Mucosa of rectum (tissue), 2 donors: ENCODE results near the gene GTSE1.

Experiments used
- H3K27ac ChIP-seq, 2 donors: one replicate each; pipeline ENCODE4 v1.7.0; 2013; ENCODE audit warnings: inconsistent platforms in 2 of 2, low read depth in 2 of 2, low read length in 2 of 2
- H3K27me3 ChIP-seq, 2 donors: one replicate each; pipeline ENCODE4 v1.7.0; 2013; ENCODE audit warnings: low read length in 2 of 2; ENCODE audit not compliant: control insufficient read depth in 2 of 2, insufficient read depth in 2 of 2
- H3K36me3 ChIP-seq, 2 donors: one replicate each; pipeline ENCODE4 v1.7.0; 2013; ENCODE audit warnings: low read length in 2 of 2; ENCODE audit not compliant: control insufficient read depth in 2 of 2, insufficient read depth in 2 of 2
- H3K4me1 ChIP-seq, 2 donors: one replicate each; pipeline ENCODE4 v1.7.0; 2013; ENCODE audit warnings: low read length in 2 of 2, mild to moderate bottlenecking in 1 of 2; ENCODE audit not compliant: control insufficient read depth in 2 of 2, insufficient read depth in 2 of 2
- H3K4me3 ChIP-seq, 2 donors: one replicate each; pipeline ENCODE4 v1.7.0; 2013; ENCODE audit warnings: low read length in 2 of 2
- H3K9ac ChIP-seq, 2 donors: one replicate each; pipeline ENCODE4 v1.7.0; 2013; ENCODE audit warnings: low read length in 2 of 2, low read depth in 1 of 2, mild to moderate bottlenecking in 1 of 2
- H3K9me3 ChIP-seq, 2 donors: one replicate each; pipeline ENCODE4 v1.7.0; 2013; ENCODE audit warnings: low read length in 2 of 2; ENCODE audit not compliant: control insufficient read depth in 2 of 2
- donor health status: healthy.
- donor health status: Normal muscosa, but diverticular disease.

GTSE1 gene

DNA sequence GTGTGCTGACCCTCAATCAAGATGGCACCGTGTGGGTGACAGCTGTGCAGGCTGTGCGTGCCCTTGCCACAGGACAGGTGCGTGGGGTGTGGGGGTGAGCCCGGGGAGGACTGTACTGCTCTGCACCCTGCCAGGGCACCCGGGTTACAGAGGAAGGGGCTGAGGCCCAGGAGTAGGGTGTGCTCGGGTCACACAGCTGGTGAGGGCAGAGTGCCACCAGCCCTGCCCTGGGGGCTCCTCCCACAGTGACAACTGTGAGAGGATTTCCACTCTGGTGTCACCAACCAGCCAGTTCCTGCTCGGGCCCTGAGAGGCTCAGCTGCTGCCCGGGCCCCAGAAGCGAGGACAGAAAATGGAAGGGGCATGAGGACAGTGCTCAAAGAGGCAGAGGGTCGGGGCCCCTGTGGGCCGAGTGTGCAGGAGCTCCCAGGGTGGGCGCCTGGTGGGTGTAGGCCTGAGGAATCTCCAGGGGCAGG, 59.4 kb downstream of the GTSE1 start:
- Histone ChIP-seq H3K27ac (no peak overlapping the region), H3K27me3 (no peaks in the 10 kb centered on the region), H3K4me1 (no peaks in the 10 kb centered on the region), H3K36me3 (peaks cover 39 to 53% of the 10 kb centered on the region in 2 donors), H3K9ac (no peak overlapping the region), H3K9me3 (no peaks in the 10 kb centered on the region), H3K4me3 (no peak overlapping the region)

DNA sequence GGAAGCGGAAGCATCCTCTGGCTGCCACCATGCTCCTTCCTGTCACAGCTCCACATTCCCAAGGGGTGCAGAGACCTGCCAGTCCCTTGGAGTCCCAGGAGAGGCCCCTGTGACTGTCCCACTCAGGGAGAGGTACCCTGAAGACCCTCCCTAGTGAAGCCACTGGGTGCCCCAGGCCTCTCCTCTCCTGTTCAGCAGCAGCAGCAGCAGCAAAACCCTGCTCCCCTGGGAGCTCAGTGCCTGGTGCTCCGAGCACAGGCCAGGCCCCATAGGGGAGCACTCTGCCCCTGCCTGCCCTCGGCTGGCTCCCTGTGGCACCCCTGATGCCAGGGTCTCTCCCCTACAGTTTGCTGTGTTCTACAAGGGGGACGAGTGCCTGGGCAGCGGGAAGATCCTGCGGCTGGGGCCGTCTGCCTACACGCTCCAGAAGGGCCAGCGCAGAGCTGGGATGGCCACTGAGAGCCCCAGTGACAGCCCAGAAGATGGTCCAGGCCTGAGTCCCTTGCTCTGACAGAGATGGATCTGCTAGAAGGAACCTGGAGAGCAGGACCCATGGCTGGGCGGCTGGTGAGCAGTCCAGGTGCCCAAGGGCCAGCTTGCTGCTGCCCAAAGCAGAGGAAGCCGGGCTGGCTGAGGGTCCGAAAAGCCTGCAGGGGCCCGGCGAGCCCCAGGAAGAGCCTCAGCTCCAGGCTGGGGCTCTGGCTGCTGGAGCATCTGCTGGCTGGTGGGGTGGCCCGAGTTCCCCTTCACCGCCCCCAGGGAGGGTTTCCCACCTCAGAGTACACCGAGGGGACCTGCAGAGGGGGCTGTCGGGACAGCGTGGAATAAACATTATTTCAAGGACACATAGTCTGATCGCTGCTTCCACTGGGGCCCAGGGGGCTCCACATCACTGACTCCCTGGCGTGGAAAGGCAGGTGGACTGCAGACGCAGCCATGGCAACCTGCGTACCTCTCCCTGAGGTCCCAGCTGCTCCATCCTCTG, 60.1 kb downstream of the GTSE1 start:
- H3K27ac ChIP-seq, result no peak overlapping the region
- no peak overlapping the region for H3K4me3 ChIP-seq
- H3K9ac ChIP-seq, result no peak overlapping the region
- H3K4me1 ChIP-seq, result no peaks in the 10 kb centered on the region
- H3K9me3 ChIP-seq, result no peaks in the 10 kb centered on the region
- peaks cover 35 to 46% of the 10 kb centered on the region in 2 donors for H3K36me3 ChIP-seq
- no peaks in the 10 kb centered on the region for H3K27me3 ChIP-seq

DNA sequence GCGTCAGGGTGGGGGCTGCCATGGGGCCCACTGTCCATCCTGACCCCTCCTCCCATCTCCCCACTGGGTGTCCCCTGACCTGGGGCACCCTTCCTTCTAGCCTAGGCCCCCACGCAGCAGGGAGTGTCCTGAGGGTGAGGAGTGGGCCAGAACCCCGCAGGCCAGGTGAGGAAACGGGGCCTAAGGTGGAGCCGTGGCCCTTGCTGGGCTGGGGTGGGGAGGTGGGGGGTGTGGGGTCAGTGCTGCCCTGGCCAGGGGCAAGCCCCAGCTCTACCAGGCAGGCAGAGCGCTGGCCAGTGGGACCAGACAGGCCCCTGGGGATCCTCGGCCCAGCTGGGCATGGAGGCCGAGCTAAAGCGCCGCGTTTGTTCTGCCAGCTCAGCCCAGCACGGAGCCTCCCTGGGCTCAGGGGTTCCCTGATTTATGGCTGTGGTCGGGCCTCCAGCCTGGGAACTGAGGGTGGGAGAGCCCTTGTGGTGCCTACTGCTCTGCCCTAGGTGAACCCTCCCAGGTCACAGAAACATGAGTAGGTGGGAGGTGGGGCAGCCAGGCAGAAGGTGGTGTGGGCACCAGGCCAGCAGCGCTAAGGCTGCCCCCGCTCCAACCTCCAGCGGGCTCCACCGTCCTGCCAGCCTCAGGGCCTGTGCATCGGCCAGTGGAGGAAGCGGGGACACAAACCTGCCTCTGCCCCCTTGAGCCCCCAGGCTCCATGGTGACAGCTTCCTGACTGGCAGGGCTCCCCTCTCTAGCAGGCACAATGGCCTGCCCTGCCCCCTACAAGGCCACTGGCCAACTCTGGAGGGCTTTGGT, 61.2 kb downstream of the GTSE1 start:
- no peaks in the 10 kb centered on the region for H3K4me1 ChIP-seq

DNA sequence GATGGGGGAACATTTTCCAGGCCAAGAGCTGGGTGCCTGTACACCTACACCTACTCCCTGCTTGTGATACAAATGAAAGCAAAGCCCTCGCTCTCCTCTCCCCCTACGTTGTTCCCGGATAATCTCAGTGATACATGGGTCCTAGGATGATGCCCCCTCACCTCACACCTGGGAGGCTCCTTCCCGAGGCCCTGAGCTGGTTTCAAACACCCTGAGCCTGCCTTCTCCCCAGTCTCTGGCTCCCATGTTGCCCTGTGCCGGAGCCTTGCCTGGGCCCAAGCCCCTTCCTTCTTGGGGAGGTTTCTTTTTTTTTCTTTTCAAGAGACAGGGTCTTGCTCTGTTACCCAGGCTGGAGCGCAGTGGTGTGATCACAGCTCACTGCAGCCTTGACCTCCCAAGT, 62.1 kb downstream of the GTSE1 start:
- Histone ChIP-seq H3K27ac (no peak overlapping the region), H3K27me3 (no peaks in the 10 kb centered on the region), H3K9me3 (no peaks in the 10 kb centered on the region), H3K9ac (no peak overlapping the region), H3K36me3 (peaks cover 17 to 26% of the 10 kb centered on the region in 2 donors), H3K4me3 (no peak overlapping the region), H3K4me1 (no peaks in the 10 kb centered on the region)

More for the DNA sequence above, 61.2 kb downstream of the GTSE1 start:
- Histone ChIP-seq H3K9ac (no peak overlapping the region), H3K27me3 (no peaks in the 10 kb centered on the region), H3K4me3 (no peak overlapping the region), H3K36me3 (peaks cover 25 to 34% of the 10 kb centered on the region in 2 donors), H3K27ac (no peak overlapping the region), H3K9me3 (no peaks in the 10 kb centered on the region)

DNA sequence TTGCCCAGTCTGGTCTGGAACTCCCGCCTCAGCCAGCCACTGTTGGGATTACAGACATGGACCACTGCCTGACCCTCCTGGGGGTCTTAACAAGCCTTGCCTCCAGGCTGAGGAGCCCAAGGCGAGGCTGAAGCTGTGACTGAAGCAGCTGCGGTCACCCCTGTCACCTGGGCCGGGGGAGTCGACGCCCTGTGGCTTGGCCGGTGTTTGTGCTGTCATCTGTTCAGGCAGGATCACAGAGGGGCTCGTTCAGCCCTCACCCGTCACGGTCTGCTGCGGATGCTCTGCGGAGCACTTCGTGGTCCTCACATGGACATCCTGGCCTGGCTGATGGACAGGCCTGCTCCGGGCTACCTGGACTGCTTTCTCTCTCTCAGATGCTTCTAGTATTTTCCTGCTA, 62.7 kb downstream of the GTSE1 start:
- H3K27ac ChIP-seq, result no peak overlapping the region
- no peaks in the 10 kb centered on the region for H3K9me3 ChIP-seq
- H3K36me3 ChIP-seq, result peaks cover 11 to 20% of the 10 kb centered on the region in 2 donors
- H3K4me1 ChIP-seq, result no peaks in the 10 kb centered on the region
- no peak overlapping the region for H3K4me3 ChIP-seq
- no peaks in the 10 kb centered on the region for H3K27me3 ChIP-seq
- no peak overlapping the region for H3K9ac ChIP-seq

DNA sequence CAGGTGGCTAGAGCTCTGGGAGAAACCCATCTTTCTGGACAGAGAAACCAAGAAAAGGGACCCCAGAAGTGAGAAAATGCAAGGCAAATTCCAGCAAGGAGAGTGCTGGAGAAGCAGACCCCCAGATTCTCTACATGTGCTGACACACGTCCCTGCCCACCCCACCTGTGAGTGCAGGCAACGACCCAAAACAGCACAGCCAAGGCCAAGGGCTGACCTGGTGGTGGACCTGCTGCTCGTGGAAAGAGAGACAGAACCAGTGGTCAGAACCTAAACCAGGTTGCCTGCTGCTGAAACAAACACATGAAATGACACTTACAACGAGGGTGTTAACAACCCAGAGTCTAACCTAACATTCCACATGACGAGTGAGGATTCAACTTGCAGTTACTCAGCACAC, 63.4 kb downstream of the GTSE1 start:
- H3K4me1 ChIP-seq, result no peaks in the 10 kb centered on the region
- no peak overlapping the region for H3K27ac ChIP-seq
- no peak overlapping the region for H3K4me3 ChIP-seq
- no peaks in the 10 kb centered on the region for H3K9me3 ChIP-seq
- H3K36me3 ChIP-seq, result peaks cover 11 to 17% of the 10 kb centered on the region in 2 donors
- H3K9ac ChIP-seq, result no peak overlapping the region
- H3K27me3 ChIP-seq, result no peaks in the 10 kb centered on the region

DNA sequence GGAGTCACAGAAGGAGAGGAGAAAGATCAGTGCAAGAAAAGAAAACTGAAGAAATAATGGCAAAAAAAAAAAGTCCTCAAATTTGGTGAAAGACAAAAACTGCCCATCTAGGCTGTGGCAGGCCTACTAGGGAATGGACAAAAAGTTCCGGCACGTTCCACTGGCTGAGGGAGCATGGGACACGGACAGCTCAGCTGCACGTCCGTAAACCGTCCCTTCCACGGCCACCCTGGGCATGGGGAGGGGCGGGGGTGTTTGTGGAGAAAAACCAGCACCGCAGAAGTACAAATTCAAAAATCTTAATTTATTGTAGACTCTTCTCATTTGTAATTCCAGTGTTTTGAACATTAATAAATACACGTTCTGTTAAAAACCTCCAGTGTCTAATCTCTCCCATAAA, 64.2 kb downstream of the GTSE1 start:
- H3K4me3 ChIP-seq, result no peak overlapping the region
- H3K36me3 ChIP-seq, result peaks cover 10 to 14% of the 10 kb centered on the region in 2 donors
- no peaks in the 10 kb centered on the region for H3K4me1 ChIP-seq
- no peak overlapping the region for H3K9ac ChIP-seq
- H3K27ac ChIP-seq, result no peak overlapping the region
- H3K9me3 ChIP-seq, result no peaks in the 10 kb centered on the region
- H3K27me3 ChIP-seq, result no peaks in the 10 kb centered on the region

DNA sequence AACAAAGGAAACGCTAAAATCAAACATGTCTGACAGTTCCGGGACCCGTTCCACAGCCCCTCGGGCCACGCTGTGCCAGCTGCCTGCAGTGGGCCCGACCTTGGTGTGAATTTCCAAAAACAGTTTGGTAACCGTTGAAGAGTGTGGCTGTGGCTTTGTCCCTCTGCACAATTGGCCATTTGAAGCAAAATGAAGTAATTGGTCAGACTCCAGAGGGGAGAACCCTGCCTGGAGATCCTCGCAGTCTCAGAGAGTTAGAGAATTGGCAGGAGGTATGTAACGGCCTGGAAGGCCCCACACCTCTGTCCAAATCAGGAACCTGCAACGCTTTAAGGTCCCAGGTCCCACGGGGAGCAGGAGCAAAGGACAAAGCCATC, 65.1 kb downstream of the GTSE1 start:
- H3K27me3 ChIP-seq, result no peaks in the 10 kb centered on the region
- peaks cover 3 to 7% of the 10 kb centered on the region in 2 donors for H3K36me3 ChIP-seq
- no peak overlapping the region for H3K27ac ChIP-seq
- H3K4me1 ChIP-seq, result no peaks in the 10 kb centered on the region
- no peaks in the 10 kb centered on the region for H3K9me3 ChIP-seq
- H3K4me3 ChIP-seq, result no peak overlapping the region
- H3K9ac ChIP-seq, result no peak overlapping the region

DNA sequence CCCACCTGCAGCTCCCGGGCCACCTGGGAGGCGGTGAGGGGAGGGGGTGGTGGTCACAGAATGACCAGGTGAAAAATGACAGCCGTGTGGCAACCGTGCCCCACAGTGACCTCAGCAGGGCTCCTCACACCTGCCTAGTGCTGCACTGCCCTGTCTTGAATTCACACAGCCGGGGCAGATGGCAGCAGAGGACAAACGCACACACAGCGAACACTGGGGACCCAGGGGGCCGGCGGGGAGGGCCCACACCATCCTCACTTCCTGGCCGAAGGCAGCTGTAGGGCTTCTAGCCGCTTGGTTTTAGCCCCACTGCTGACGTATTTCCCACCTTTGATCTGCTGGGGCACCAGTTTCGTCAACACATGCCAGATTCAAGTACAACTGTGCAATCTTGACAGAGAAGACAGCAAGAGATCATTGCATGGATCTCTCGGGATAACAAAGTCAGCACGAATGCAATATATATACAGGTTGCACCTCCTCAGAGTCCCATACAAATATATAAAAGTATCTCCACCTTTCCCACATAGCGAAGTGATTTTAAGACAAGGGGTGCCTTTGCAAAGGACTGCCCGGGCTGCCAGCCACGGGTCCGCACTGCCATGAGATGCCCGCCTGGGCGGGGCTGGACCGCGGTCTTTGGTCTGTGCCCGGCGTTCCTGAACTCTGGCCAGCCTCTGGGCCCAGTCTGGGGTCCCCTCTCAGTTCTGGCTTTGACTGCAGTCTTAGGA, 65.7 kb downstream of the GTSE1 start:
- H3K36me3 ChIP-seq, result peaks cover 2 to 3% of the 10 kb centered on the region in 2 donors
- H3K27ac ChIP-seq, result no peak overlapping the region
- no peak overlapping the region for H3K9ac ChIP-seq

More for the DNA sequence above, 65.7 kb downstream of the GTSE1 start:
- H3K4me1 ChIP-seq, result no peaks in the 10 kb centered on the region
- no peaks in the 10 kb centered on the region for H3K27me3 ChIP-seq
- no peak overlapping the region for H3K4me3 ChIP-seq
- no peaks in the 10 kb centered on the region for H3K9me3 ChIP-seq
